GM13976 (cell line): Measurements from ENCODE around the gene CMBL.

Source experiments
- DNase-seq: peaks from one replicate; pipeline ENCODE4 v3.0.0; 2012; ENCODE audit warnings: low spot score
- CTCF ChIP-seq: IDR thresholded peaks from 2 replicates; pipeline ENCODE4 v1.5.1; 2012; ENCODE audit warnings: borderline replicate concordance, mild to moderate bottlenecking; ENCODE audit not compliant: insufficient read depth; ENCODE audit errors: extremely low read depth, missing control alignments, control extremely low read depth
- in situ Hi-C: fragments of 300-500 bp; cut with MboI; formaldehyde crosslinking; loops from one replicate; pipeline ENCODE4 v1.12.0; 2022; ENCODE audit warnings: low sequenced_read_pairs, mixed read lengths, inconsistent platforms; ENCODE audit not compliant: unreplicated experiment

CMBL gene

DNA sequence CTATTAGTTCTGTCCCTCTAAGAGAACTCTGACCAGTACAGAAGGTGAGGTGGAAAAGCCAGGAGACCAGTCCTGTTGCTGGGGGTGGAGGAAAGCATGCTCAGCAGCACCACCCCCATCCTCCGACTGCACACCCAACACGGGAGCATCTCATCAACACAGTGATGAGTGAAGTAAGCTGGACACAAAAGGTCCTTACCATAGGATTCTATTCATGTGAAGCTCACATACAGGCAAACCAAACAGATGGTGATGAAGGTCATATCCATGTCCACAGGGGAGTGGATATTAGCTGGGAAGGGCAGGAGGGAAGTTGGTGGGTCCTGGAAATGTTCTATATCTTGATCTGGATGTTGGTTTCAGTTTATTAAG lies 31.0 kb upstream of the CMBL start:
- no peak for TF ChIP-seq CTCF
- in situ Hi-C loops, result no loop called here
- DNase-seq, result no peak

GRCh38 chr5:10337986-10338385 lies 30.3 kb upstream of the CMBL start:
- no peak for DNase-seq
- in situ Hi-C loops, result no loop called here
- TF ChIP-seq CTCF, result no peak

DNA sequence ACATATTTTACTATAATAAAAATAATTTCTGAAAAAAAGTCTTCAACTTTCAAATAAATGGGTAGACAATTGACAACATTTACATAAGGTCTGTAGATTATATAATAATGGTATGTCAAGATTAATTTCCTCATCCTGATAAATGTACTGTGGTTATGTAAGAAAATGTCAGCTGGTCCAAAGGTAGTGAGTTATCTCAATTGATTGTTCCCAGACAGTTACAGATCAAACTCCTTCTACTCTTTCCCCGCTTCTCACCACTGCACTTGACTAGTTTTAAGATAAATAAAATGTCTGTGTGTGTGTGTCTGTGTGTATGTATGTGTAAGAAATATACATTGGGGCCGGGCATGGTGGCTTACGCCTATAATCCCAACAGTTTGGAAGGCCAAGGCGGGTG lies 29.4 kb upstream of the CMBL start:
- no peak for TF ChIP-seq CTCF
- DNase-seq, result no peak
- in situ Hi-C loops, result no loop called here

DNA sequence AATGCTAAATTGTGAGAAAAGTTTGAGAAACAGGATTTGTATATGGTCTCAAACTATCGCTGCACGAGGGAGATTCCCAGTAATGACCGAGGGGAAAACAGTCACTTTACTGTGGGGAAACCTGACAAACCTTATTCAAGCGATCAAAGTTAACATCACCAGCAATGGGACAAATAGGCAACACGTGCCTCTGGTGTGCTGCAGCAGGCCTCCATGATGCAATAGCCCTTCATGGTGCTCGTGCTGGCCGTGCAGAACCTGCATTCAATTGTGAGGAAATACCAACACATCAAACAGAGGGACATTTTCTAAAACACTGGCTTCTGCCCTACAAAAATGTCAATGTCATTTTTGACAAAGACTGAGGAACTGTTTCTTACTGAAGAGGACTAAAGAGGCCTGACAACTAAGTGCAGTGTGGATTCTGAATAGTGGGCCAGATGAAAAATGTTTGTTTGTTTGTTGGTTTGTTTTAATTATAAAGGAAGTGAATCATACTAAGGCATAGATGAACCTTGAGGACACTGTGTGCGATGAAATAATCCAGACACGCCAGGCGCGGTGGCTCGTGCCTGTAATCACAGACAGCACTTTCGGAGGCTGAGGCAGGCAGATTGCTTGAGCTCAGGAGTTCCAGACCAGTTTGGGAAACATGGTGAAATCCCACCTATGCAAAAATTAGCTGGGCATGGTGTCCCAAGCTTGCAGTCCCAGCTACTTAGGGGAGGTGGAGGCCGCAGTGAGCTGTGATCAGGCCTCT lies 28.2 kb upstream of the CMBL start:
- in situ Hi-C loops, result no loop called here
- no peak for DNase-seq
- TF ChIP-seq CTCF, result no peak

- in situ Hi-C loops, result no loop called here
- no peak for DNase-seq
- TF ChIP-seq CTCF, result no peak
Observed at GRCh38 chr5:10334831-10335230, 27.1 kb upstream of the CMBL start.

- peak; percentile 74 for DNase-seq
- in situ Hi-C loops, result no loop called here
- TF ChIP-seq CTCF, result peak; percentile 9
Observed at GRCh38 chr5:10333154-10334006, 25.7 kb upstream of the CMBL start.

GRCh38 chr5:10332301-10332700 lies 24.6 kb upstream of the CMBL start:
- DNase-seq, result no peak
- TF ChIP-seq CTCF, result no peak
- in situ Hi-C loops, result no loop called here
